MM.1S (cell line): ENCODE measurements around the gene OSER1.

Source experiments
- CTCF ChIP-seq: fragments of 300-600 bp; sonication (generic); IDR thresholded peaks from 2 replicates; pipeline ENCODE4 v1.5.1; 2016; ENCODE audit warnings: antibody characterized with exemption, low read length, mixed read lengths
- EZH2 ChIP-seq: fragments of 300-600 bp; sonication (generic); optimal IDR thresholded peaks from 2 replicates; pipeline ENCODE3; 2017; ENCODE audit warnings: low read depth, mild to moderate bottlenecking, antibody characterized with exemption, low read length, mixed read lengths
- EZH2phosphoT487 ChIP-seq: fragments of 300-600 bp; sonication (generic); IDR thresholded peaks from 2 replicates; pipeline ENCODE4 v1.6.1; 2018; ENCODE audit warnings: antibody characterized with exemption, low read length

DNA sequence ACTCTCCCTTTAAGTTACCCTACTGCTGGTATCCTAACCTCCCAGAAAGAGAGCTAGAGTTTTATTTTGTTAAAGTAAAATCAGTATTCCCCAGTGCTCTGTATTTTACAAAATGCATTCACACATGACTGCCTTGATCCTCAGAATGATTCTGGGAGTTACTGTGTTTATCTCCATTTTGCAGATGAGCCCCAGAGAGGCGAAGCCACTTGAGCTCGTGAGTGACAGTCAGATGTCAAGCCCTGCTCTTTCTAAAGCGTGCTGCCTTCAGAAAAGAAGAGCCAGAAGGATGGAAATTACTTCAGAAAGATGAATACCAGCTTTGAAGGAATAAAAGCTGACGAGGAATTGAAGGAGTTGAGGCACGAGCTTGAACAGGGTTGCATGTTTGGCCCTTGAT lies 14.1 kb upstream of the OSER1 start:
- TF ChIP-seq CTCF (no peak), EZH2 (no peak), EZH2phosphoT487 (no peak)
